Urothelium cell line (cell line): ENCODE results near the gene ABHD16A.

Source experiments
- DNase-seq: peaks from one replicate; pipeline ENCODE4 v3.0.0; 2011; ENCODE audit warnings: low spot score, mixed read lengths
- FAIRE-seq: peaks from 2 replicates; lab custom pipeline; 2011; peaks lifted over from hg19 to GRCh38; lab: Jason Lieb, UNC

ABHD16A gene

DNA sequence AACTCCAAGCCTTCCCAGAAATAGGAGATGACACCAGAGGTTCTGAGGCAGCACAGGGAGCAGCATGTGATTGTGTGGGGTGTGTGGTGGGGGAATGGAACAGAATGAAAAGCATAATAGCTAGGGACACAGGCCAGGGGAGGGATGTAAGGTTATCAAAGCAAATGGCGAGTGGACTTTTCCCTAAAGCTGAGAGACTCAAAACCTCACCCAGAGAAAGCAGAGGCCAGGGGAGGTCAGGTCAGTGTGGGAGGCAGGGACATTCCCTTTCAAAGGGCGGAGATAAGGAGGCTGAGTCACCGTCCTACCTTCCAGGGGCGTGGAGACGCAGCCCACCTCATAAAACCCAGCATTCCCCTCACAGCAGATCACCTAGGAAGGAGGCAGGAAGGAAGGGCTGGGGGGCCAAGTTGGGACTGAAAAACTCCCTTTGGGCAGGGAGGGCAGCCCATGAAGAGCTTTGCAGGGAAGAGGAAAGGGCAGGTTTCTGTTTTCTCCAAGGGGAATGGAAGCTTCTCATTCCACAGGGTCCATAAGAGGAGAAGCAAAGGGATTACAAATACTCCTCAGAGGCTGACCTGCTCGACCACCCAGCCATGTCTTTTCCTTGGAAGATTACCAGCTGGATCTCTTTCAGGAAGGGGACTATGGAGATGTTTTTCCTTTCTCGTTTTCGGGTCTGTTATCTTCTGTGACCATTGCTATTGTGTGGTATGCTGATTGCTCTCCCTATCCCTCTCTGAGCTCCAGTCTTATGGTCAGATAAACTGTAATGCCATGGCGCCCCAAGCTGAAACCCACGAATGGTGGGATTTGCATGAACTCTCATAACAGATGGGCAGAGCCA is 12.7 kb downstream of the ABHD16A start:
- FAIRE-seq: no peak
- DNase-seq: no peak

DNA sequence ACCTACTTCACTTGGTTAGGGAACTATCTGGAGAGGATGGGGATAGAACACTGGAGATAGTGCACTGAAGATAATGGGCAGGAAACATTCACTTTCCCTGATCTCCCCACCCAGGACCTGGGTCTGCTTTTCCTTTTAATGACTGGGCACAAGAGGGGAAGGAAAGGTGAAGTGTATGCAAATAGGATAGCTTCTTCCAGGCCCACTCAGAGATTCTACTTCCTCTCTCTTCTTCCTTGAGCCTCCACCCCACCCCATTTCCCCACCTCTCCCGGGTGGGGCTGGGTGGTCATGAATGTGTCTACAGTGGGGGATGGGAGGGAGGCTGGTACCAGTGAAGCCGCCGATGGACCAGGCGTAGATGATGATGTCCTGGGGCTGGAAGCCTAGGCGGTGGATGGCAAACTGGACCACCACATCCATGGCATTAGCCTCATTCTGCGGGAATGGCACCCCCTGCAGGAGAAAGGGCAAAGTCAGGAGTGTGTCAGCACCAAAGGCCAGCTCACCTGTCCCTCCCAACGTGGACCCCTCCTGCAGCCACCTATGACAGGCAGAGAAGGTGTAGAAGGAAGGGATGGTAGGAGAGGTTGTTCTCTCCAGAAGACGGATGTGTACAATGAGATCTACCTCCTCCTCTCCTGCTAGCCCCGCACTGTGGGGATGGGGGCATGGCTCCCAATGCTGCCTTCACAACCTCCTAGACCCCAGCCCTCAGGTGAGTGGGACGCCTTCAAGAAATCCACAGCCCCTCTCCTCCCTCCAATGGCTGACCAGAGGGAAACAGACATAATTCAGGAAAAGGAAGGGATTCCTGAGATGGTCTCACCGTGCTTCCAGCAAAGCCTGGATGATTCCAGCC is 13.6 kb downstream of the ABHD16A start:
- FAIRE-seq (peak; percentile 46), DNase-seq (no peak)

DNA sequence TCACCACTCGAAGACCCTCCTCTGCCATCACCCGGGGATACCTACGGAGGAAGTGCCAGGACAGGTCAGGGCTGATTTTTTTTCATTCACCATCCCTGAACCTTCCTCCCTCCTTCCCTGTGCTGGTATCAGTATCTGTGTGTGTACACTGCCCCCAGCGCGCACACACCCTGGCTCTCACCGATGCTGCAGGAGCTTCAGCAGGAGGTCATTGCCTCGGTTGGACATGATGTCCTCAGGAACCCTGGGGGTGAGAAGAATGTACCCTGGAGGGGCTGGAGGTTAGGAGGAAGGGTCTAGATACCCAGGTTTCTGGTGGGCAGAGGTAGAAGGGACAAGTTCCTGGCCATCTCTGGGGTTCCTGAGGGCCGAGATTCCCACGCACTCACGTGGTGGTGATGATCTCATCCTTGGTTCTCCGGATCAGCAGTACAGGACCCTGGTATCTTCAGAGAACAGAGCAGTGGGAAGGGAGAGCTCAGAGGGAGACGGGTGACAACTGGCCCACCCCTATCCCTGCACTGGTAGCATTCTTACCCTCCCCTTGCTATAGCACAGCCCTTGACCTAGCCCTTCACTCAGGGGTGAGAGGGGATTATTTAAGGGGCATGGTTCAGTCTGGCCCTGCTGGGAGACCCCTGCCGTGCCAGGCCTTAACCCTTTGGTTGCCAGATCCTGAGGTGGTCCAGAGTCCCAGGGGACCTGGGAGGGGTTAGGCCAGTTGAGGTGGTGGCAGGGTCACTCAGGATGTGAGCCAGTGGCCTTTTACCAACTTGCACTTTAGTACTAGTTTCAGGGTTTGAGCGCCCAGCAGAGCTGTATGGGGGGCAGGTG is 15.0 kb downstream of the ABHD16A start:
- DNase-seq (no peak), FAIRE-seq (no peak)

DNA sequence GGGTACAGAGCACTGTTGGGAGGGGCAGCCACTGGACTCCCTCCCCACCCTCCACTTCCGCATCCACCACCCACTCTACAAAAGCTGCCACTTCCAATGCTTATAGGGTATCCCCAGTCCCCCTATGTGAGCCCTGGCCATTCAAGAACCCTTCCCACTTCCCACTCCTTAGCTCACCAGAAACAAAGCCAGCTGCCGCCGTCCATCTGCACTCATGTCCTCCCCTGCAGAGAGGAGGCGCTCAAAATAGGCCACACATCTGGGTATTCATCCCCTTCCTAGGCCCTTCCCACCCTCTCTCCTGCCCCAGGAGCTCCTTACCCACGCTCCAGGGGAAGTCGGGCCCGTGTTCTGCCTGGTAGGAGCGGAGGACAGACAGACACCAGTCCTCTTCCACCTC is 15.8 kb downstream of the ABHD16A start:
- FAIRE-seq (no peak), DNase-seq (no peak)

DNA sequence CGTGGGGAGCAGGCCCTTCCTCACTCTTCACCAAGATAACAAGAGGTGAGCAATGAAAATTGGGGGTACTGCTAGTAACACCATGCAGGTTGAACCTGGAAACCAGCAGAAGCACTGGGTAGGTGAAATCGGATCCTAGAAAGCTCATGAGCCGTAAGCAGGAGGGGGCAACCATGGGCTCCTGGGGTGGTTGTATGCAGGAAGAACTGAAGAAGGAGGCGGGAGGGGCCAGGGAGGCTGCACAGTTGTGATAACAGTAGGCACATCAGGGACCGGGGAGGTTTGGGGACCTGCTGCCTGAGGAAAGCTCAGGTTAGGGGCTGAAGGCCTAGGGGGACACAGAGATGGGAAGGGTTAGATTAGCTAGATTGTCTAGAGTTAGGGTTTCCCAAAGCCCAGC is 16.6 kb downstream of the ABHD16A start:
- FAIRE-seq: no peak
- DNase-seq: no peak

DNA sequence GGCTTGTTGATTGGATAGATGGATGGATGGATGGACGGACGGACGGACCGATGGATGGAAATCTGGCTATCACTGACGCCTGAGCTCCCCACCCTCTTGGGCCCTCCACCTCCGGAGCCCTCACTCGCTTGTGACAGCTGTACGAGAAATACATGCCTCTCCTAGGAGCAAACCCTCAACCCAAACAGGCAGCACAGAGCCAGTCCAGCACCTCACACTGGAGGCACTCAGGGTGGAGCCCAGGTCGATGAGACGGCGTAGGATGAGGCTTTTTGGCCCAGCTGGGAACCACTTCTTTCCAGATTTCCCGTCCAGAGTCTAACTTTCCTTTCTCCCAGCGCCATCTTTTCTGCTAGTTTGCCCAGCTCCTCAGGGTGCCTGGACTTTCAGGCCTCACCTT is 19.5 kb downstream of the ABHD16A start:
- DNase-seq (no peak), FAIRE-seq (no peak)

DNA sequence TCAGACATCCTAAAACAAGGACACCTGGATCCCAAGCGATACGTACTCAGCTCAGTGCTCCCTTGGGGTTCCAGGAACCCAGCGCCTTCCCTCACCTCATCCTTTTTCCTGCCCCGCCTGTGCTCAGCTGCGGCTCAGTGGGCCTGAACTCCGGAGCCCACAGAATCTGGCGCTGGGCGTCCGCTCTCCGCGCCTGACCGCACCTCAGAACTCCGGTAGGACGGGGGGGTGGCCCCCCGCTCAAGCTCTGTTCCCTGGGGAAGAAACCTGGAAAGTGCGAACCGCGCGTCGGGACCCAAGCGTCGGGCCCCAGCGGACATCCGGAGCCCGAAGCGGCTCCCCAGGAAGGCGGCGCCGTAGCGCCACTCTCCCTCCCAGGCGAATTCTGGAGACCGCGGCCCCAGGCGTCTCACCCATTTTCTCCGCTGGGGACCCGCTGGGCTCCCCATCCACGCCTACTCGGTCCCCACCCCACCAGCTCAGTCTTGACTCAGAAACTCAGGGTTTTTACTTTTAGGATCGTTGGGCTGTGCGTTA is 21.9 kb downstream of the ABHD16A start:
- DNase-seq (no peak), FAIRE-seq (no peak)

DNA sequence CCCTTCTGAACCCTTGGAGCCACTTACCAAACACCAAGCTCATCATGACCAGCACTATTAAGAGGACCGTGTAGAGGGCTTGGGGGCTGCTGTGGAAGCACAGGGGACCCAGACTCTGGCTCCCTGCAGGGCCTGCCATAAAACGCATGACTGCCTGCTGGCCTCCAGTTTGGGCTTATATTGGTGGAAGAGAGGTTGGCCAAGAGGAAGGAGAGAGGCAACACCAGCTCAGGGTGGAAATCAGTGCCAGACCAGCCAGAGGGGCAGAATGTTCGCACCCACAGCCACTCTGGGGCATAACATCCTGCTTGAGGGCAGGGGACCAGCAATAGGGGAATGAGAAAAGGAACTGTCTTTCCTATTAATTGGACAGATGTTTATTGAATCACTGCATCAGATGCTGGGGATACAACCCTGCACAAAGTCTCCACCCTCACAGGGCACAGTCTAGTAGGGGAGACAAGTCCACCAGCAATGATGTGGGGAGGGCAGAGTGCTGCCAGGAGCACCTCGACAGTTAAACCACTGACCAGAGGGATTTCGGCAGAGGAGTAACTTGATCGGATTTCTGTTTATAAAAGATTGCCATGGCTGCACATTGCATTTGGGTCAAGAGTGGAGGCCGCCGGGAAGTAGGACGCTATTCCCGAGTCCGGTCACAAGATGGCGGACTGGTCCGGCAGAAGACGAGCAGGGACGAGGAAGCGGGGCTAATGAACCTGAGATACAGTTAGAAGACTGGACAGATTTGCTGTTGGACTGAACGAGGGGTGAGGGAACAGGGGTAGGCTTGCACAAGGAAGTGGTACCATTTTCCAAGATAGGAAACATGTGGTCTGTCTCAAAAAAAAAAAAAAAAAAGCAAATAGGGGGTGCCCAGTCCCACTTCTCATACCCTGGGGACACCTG is 22.6 kb downstream of the ABHD16A start, which contains the start of gene LY6G5C:
Gene LY6G5C (minus strand): TSS at position 842 of the 909 bp plus-strand sequence. CDS start 694 bp downstream, at position 148.
- FAIRE-seq: no peak

DNA sequence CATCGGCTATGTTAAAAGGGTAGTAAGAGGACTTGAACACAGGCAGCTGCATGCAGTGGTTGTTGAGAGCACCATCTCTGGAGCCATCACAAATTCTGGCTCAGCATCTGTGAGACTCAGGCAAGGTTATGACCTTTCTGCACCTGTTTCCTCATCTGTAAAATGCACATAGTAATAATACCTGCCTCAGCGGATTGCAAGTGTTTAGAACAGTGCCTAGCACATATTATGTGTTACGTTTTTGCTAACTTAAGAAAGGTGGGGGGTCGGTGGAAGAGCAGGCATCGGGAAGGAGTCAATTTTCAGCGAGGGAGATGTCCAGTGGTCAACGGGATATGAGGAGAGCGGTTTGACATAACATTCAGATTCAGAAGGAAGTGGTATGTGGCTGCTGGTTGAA is 25.2 kb downstream of the ABHD16A start:
- DNase-seq: no peak
- FAIRE-seq: no peak

More for the DNA sequence above, 22.6 kb downstream of the ABHD16A start, which contains the start of gene LY6G5C:
- peak; percentile 56 for DNase-seq

DNA sequence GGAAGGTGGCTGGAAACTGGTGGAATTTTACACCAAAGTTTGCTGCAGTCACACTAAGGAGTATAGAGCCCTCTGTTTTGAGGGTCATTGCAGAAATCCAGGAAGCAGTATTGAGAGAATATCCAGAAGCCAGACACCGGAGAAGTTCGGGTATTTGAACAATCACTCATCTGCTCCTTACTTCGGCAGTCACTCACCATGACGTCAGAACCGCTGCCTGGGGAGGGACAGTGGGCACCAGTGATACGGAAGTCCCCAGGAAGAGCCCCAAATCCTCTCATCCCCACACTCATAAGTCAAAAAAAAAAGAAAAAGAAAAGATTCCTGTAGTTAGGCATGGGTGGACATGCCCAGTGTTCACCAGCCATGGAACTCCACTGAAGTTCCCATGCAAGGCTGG is 26.2 kb downstream of the ABHD16A start:
- FAIRE-seq: no peak
- DNase-seq: no peak

DNA sequence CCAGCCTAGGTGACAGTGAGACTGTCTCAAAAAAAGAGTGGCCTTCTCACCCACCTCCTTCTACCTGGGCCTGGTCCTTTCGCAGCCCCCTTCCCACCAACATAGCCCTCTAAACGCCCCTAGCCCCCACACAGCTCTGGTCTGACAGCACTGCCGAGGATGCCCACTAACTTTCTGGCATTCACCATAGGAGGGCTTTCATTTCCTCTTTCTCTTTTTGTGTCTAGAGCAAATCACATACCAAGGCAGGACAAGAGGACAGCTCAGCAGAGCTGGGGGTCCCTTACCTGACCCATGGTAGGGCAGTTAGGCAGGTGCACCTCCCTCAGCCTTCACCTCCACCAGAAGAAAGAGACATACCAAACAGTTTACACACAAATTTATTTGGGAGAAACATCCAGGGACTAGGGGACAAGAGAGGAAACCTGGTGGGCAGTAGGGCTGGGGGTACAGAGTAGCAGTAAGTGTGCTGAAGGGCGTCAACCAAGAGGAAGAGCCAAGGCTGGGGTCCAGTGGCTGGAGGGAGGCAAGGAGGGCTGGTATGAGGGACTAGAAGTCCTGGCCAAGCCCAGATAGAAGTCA is 26.7 kb downstream of the ABHD16A start:
- DNase-seq (no peak), FAIRE-seq (no peak)

DNA sequence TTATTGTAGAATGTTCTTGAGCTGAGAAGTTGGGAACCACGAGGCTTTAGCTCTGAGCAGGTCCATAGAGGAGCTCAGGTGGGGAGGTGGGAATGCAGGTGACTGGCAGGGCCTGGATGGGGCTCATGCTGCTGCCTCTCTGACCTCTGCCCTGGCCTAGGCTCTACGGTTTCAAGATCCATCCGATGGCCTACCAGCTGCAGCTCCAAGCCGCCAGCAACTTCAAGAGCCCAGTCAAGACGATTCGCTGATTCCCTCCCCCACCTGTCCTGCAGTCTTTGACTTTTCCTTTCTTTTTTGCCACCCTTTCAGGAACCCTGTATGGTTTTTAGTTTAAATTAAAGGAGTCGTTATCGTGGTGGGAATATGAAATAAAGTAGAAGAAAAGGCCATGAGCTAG is 33.4 kb downstream of the ABHD16A start, which contains the start of gene LY6G5B:
Gene LY6G5B (plus strand): TSS at position 301 of the 400 bp plus-strand sequence. CDS start 975 bp downstream, outside the sequence.
- no peak for FAIRE-seq
- DNase-seq: no peak

DNA sequence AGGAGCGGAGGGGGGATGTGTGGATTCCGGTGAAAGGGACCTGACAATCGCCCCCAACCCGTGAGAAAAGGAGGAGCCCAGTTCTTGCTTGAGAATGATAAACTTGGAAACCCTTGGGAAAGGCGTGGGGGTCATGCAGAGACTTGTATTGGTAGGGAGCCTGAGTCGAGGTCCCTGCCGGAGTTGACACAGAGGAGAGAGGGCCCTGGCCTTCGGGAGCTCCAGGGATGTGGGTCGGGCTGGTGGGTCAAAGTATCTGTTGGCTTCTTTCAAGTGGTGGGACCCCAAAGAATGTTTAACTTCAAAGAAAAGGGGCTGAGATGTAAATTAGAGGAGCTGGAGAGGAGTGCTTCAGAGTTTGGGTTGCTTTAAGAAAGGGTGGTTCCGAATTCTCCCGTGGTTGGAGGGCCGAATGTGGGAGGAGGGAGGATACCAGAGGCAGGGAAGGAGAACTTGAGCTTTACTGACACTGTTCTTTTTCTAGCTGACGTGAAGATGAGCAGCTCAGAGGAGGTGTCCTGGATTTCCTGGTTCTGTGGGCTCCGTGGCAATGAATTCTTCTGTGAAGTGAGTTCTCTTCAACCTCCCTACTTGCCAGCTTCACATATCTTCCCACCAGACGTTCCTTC is 36.7 kb downstream of the ABHD16A start:
- FAIRE-seq: no peak

DNA sequence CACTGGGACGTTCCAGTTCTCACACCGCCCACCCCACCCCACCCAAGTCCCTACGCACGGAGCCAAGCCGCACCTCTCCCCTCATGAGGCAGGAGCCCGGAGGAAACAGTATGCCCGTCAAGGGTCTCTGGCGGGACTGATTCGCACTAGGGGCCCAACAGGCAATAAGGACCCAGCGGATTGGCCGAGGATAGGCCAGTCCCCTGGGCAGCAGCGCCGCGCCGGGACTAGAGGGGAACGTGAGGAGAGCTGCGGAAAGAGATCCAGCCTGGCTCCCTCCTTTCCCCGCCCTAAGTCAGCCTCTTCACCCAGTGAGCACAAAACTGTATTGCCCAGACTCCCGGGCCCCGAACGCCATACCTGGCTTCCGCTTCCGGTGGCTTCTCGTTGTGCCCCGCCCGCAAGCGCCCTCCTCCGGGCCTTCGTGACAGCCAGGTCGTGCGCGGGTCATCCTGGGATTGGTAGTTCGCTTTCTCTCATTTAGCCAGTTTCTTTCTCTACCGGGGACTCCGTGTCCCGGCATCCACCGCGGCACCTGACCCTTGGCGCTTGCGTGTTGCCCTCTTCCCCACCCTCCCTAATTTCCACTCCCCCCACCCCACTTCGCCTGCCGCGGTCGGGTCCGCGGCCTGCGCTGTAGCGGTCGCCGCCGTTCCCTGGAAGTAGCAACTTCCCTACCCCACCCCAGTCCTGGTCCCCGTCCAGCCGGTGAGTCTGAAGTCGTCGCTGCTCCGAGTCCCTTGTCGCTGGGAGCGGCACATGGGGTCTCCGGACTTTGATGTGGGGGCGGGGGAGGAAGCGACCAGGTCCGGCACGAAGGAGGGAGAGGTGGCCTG is 37.4 kb downstream of the ABHD16A start, which contains the start of gene CSNK2B:
Gene CSNK2B (plus strand): TSS at position 580 of the 836 bp plus-strand sequence. CDS start 752 bp downstream, outside the sequence.
- peak; percentile 97 for DNase-seq
- no peak for FAIRE-seq

More for the DNA sequence above, 36.7 kb downstream of the ABHD16A start:
- no peak for DNase-seq

DNA sequence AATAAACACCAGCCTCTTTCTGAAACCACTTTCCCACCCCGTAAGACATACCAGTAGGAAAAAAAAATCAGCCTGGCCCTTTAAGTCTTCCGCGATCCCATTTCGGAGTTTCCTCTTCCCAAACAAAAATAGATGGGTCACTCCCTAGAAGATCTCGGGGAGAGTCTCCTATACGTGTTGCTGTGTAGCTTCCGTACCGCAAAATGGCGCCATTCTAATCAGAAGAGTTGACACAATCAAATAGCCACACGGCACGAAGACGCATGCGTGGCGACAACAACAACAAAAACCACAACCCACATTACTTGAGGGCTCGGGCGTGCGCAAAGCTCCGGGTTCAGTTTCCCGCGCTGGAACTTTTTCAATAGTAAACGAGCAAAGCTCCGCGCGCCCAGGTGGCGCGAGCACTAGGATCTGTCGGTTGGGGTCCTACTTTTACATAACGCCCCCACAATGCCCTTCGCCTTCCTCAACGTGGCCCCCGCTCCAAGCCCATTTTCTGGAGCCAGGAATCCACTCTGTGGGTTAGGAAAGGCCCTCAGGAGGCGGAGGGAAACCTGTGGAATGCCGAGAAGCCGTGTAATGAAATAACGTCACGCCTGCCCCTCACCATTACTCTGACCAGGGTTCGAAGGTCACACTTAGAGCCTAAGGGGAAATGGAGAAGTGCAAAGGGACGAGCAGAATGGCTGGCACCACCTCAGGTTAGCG is 38.2 kb downstream of the ABHD16A start, which contains the start of gene GPANK1:
Gene GPANK1 (minus strand): TSS at position 208 of the 711 bp plus-strand sequence. CDS start 519 bp downstream, outside the sequence.
- DNase-seq (peak; percentile 69), FAIRE-seq (no peak)

DNA sequence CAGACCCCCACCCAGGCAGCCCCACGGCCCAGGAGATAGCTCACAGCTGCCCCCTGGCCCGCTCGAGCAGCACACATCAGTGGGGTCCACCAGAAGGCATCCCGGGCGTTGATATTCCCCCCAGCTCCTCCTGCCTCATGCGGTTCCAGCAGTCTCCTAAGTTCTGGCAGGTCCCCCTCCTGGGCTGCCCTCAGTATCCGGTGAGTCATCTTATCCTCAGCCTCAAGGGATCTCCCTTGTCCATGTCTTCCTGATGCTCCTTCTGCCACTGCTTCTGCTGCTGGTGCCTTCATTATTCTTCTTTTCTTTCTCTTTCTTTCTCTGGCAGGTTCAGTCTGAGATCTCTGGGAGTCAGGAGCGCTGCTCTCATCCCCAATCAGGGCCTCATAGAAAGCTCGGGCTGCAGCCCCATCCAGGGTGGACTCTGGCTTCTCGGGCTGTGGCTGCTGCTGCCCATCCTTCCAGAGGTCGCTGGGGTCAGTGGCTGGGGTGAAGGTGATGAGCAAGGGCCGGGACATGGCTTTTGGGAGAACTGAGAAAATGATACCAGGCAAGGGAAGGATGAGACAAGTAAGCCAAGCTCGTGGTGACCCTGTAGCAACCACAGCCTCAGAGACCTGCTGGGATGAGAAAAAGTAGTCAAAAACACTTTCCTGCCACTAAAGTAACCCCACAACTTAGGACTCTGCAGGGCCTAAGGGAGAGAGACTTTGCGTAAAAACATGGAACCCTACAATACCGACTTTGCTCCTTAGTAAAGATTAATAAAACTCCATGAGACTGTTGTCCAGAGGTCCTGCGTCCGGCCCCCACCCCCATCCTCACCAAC is 38.9 kb downstream of the ABHD16A start:
- DNase-seq (peak; percentile 74), FAIRE-seq (no peak)
